ENCODE results near the gene ARHGAP40. TPM values are rescaled to one million over a fixed set of nuclear protein-coding genes. Genes with fewer than 3 reads are reported as not detected.

ARHGAP40 gene
- total and polyA plus RNA-seq, 7 experiments from 2014 or later: not detected

DNA sequence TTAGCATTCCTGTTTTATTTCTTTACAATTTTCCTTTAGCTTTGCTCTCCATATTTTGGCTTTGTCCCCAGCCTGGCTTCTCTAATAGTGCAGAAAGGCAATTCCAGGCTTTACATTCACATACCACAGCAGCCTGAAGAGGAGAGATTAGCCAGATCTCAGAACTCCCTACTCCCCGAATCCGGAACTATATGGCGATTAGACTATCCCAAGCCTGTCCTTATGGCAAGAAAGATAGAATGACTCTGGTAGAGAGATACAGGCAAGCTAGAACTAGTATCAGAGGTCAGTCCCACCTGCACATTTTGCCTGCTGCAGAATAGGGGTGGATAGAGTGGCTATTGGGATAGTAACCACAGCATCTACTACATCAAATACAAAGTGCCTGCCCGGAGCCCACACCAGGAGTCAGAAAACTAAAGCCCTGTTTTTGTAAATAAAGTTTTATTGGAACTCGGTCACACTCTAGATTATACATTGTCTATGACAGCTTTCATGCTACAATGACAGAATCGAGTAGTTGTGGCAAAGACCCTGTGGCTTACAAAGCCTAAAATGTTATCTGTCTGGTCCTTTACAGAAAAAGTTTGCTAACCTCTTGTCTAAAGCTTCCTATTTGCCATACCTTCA, 37.7 kb upstream of the ARHGAP40 start:
- CTCF ChIA-PET: no interaction called here
- no peak for ATAC-seq
- Histone ChIP-seq H3K4me3 (ENCODE audit: low read length) (no peak overlapping the region), H3K9me3 (ENCODE audit: control insufficient read depth in 2 of 3, low read length in 3 of 3) (no peaks in the 10 kb centered on the region), H3K36me3 (ENCODE audit: control insufficient read depth in 2 of 3, insufficient read depth in 3 of 3, low read length in 3 of 3) (peaks cover 5 to 79% (median 23%) of the 10 kb centered on the region in 3 experiments), H3K27ac (ENCODE audit: low read depth, low read length) (no peak overlapping the region), H3K27me3 (ENCODE audit: control insufficient read depth in 2 of 2, insufficient read depth in 2 of 2, low read length in 2 of 2) (no peaks in the 10 kb centered on the region), H3K4me1 (ENCODE audit: control insufficient read depth in 2 of 2, insufficient read depth in 2 of 2, low read length in 2 of 2) (no peaks in the 10 kb centered on the region)
- DNase-seq: no peak
- POLR2A ChIA-PET: no interaction called here
- intact Hi-C loops (cut with micrococcal nuclease): no loop called here
- Mint-ChIP-seq H3K4me1 (no peaks in the 10 kb centered on the region), H3K4me3 (no peak overlapping the region), H3K27ac (no peak overlapping the region), H3K9me3 (no peaks in the 10 kb centered on the region), H3K36me3 (peaks cover 9 to 44% (median 16%) of the 10 kb centered on the region in 5 donors), H3K27me3 (no peaks in the 10 kb centered on the region)

DNA sequence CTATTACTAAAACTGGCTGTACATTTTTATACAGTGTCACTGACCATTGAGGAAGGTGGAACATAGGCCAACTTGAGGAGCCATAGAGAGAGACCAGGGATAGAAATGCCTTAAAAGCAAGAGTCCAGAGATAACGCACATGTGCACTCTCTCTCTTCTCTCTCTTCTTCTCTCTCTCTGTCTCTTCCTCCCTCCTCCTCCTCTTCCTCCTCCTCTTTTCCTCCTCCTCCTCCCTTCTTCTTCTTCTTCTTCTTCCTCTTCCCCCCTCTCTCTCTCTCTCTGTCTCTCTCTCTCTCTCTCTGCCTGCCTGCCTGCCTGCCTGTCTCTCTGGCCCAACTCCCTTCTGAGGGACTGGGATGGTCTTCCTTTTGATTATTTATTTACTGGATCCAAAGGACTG, 36.9 kb upstream of the ARHGAP40 start:
- ATAC-seq (no peak), DNase-seq (no peak)
- Histone ChIP-seq H3K9me3 (ENCODE audit: control insufficient read depth in 2 of 3, low read length in 3 of 3) (no peaks in the 10 kb centered on the region), H3K4me3 (ENCODE audit: low read length) (no peak overlapping the region), H3K27ac (ENCODE audit: low read depth, low read length) (no peak overlapping the region), H3K27me3 (ENCODE audit: control insufficient read depth in 2 of 2, insufficient read depth in 2 of 2, low read length in 2 of 2) (no peaks in the 10 kb centered on the region), H3K4me1 (ENCODE audit: control insufficient read depth in 2 of 2, insufficient read depth in 2 of 2, low read length in 2 of 2) (no peaks in the 10 kb centered on the region), H3K36me3 (ENCODE audit: control insufficient read depth in 2 of 3, insufficient read depth in 3 of 3, low read length in 3 of 3) (peaks cover 5 to 79% (median 16%) of the 10 kb centered on the region in 3 experiments)
- Mint-ChIP-seq H3K4me3 (no peak overlapping the region), H3K4me1 (no peaks in the 10 kb centered on the region), H3K27me3 (no peaks in the 10 kb centered on the region), H3K9me3 (no peaks in the 10 kb centered on the region), H3K27ac (peak overlapping the region in 2 of 9 donors; percentile 24 to 62), H3K36me3 (peaks cover 5 to 37% (median 9%) of the 10 kb centered on the region in 5 donors)
- intact Hi-C loops (cut with micrococcal nuclease): no loop called here
- ChIA-PET CTCF (no interaction called here), POLR2A (no interaction called here)

DNA sequence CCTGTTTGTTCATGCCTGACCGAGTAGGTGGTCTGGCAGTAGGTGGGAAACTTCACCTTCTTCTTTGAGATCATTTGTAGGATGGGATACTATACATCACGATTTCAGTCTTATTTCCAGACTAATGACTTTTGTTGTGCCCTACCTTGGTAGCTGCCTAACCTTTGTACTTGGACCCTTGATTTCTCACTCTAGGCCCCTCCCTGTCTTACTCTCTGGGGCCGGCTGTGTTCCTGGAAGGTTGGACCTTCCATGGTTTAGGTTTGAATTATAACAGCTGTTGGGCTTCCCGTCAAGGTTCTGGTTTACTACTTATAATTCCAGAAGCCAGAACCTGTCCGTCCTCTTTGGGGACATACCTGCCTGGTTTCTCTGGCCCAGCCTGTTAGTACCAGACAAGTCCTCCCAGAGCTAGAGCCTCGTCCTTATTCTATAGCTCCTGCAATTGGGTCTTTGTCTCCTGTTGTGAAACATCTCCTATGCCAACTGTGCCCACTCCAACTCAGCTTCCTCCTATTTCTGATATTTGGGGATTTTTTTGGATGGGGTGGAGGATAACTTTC, 35.5 kb upstream of the ARHGAP40 start:
- H3K27me3 ChIP-seq (ENCODE audit: control insufficient read depth in 2 of 2, insufficient read depth in 2 of 2, low read length in 2 of 2): no peaks in the 10 kb centered on the region
- no peaks in the 10 kb centered on the region for H3K9me3 ChIP-seq (ENCODE audit: control insufficient read depth in 2 of 3, low read length in 3 of 3)
- intact Hi-C loops (cut with micrococcal nuclease): no loop called here
- POLR2A ChIA-PET: no interaction called here
- Mint-ChIP-seq H3K27ac (peak overlapping the region in 1 of 9 donors; percentile 13), H3K9me3 (peaks cover 0 to 2% (median 0%) of the 10 kb centered on the region in 11 donors), H3K4me3 (no peak overlapping the region), H3K36me3 (peaks cover 5 to 44% (median 8%) of the 10 kb centered on the region in 5 donors), H3K4me1 (no peaks in the 10 kb centered on the region), H3K27me3 (no peaks in the 10 kb centered on the region)
- DNase-seq (no peak), ATAC-seq (no peak)
- no peaks in the 10 kb centered on the region for H3K4me1 ChIP-seq (ENCODE audit: control insufficient read depth in 2 of 2, insufficient read depth in 2 of 2, low read length in 2 of 2)
- CTCF ChIA-PET: no interaction called here
- no peak overlapping the region for H3K27ac ChIP-seq (ENCODE audit: low read depth, low read length)
- H3K4me3 ChIP-seq (ENCODE audit: low read length): no peak overlapping the region
- peaks cover 5 to 84% (median 14%) of the 10 kb centered on the region in 3 experiments for H3K36me3 ChIP-seq (ENCODE audit: control insufficient read depth in 2 of 3, insufficient read depth in 3 of 3, low read length in 3 of 3)

DNA sequence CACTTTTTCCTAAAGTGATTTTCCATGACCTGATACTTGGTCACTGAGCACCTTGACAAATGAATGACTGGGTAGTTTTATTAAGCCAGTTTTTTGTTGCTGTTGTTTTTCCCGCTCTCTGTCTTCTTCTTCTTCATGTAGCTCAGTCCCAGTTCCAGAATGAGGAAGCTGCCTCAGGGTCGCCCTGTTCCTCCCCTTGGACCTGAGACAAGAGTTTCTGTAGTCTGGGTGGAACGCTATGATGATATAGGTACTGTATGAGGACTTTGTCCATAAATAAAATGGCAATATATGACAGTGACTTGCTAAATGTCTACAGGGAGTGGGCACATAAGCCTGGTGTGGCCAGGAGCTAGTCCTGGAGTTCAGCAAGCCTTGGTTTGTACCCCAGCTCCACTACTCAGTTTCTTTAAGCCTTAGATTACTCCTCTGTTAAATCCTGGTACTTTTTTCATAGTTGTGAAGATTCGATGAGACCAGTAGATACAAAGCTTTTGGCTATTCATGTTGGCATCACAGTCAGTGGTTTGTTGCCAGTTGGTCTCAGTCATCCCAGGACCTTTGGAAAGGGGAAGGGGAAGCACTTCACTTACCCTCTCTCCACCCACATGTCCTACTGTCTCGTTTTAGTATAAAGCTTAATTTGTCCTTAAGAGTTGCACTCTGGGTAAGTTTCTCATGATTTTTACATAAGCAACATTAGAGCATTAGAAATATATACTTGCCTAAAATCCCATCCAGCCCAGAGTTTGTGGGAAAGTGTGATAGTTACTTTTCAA, 31.7 kb upstream of the ARHGAP40 start:
- intact Hi-C loops (cut with micrococcal nuclease): no loop called here
- POLR2A ChIA-PET: no interaction called here
- no peaks in the 10 kb centered on the region for H3K27me3 ChIP-seq (ENCODE audit: control insufficient read depth in 2 of 2, insufficient read depth in 2 of 2, low read length in 2 of 2)
- peaks cover 12 to 82% (median 20%) of the 10 kb centered on the region in 3 experiments for H3K36me3 ChIP-seq (ENCODE audit: control insufficient read depth in 2 of 3, insufficient read depth in 3 of 3, low read length in 3 of 3)
- ATAC-seq (no peak), DNase-seq (no peak)
- Mint-ChIP-seq H3K27me3 (no peaks in the 10 kb centered on the region), H3K4me3 (no peak overlapping the region), H3K9me3 (peaks cover 0 to 2% (median 0%) of the 10 kb centered on the region in 11 donors), H3K4me1 (no peaks in the 10 kb centered on the region), H3K27ac (peak overlapping the region in 4 of 9 donors; percentile 2 to 53 (median 28)), H3K36me3 (peaks cover 8 to 43% (median 11%) of the 10 kb centered on the region in 5 donors)
- no peaks in the 10 kb centered on the region for H3K9me3 ChIP-seq (ENCODE audit: control insufficient read depth in 2 of 3, low read length in 3 of 3)
- H3K4me3 ChIP-seq (ENCODE audit: low read length): no peak overlapping the region
- H3K27ac ChIP-seq (ENCODE audit: low read depth, low read length): no peak overlapping the region
- CTCF ChIA-PET: interaction anchor here (0.7 kb wide), 1 partner anchor 158 kb away, joined by 3 read pairs; no protein-coding TSS in a partner anchor
- no peaks in the 10 kb centered on the region for H3K4me1 ChIP-seq (ENCODE audit: control insufficient read depth in 2 of 2, insufficient read depth in 2 of 2, low read length in 2 of 2)

DNA sequence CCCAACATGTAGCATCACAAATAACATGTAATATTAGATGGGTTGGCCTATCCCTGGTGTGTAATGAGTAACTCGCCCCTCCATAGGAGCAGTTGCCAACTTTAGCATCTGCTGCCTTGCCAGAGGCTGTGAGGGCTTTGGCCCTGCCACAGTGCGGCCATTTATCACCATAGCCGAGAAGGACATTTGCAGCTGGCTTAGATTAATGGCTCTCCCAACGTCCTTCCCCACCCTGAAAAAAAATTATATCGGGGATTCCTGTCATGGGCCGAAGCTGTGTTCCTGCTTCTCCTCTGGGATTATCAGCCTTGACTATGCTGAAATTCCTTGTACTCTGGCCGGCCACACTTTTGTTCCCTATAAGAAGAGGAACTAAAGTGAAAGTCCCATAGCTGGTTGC, 28.2 kb upstream of the ARHGAP40 start:
- CTCF ChIA-PET: no interaction called here
- H3K36me3 ChIP-seq (ENCODE audit: control insufficient read depth in 2 of 3, insufficient read depth in 3 of 3, low read length in 3 of 3): peaks cover 7 to 70% (median 18%) of the 10 kb centered on the region in 3 experiments
- Mint-ChIP-seq H3K4me1 (no peaks in the 10 kb centered on the region), H3K27me3 (no peaks in the 10 kb centered on the region), H3K4me3 (no peak overlapping the region), H3K9me3 (peaks cover 0 to 2% (median 0%) of the 10 kb centered on the region in 11 donors), H3K27ac (no peak overlapping the region), H3K36me3 (peaks cover 4 to 31% (median 11%) of the 10 kb centered on the region in 5 donors)
- H3K9me3 ChIP-seq (ENCODE audit: control insufficient read depth in 2 of 3, low read length in 3 of 3): no peaks in the 10 kb centered on the region
- no peak overlapping the region for H3K27ac ChIP-seq (ENCODE audit: low read depth, low read length)
- no peaks in the 10 kb centered on the region for H3K27me3 ChIP-seq (ENCODE audit: control insufficient read depth in 2 of 2, insufficient read depth in 2 of 2, low read length in 2 of 2)
- DNase-seq (no peak), ATAC-seq (no peak)
- POLR2A ChIA-PET: no interaction called here
- no peak overlapping the region for H3K4me3 ChIP-seq (ENCODE audit: low read length)
- H3K4me1 ChIP-seq (ENCODE audit: control insufficient read depth in 2 of 2, insufficient read depth in 2 of 2, low read length in 2 of 2): no peaks in the 10 kb centered on the region
- intact Hi-C loops (cut with micrococcal nuclease): no loop called here

DNA sequence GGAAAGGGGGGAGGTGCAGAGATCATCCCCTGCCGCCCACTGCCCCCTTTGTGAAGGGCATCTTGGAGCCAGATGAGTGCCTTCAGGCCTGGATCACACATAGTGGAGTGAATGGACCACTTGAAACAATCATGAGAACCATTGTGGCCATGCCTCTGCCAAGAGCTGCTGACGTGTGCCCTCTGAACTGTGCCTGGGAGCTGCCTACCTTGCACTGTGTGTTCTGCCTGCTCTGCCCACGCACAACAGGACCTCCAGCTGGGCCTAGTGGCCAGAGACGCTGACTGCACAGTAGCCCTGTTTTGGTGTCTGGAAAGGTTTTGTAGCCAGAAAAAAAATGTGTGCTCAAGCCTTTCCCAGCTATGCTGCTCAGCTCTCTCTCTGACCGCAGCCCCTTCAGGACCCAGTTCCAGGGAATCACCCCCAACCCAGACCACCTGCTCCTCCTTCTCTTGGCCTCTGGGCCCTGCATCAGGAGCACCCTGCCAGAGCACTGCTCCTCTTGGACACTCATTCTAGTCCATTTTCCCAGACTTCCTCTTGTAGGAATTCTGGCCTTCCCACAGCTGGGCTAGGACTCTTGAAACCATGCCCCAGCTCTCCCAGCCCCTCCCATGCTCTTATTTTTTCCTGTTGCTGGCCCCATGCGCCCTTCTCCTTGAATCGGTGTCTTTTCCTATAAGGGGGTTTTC, 22.2 kb upstream of the ARHGAP40 start:
- no peak overlapping the region for H3K4me3 Mint-ChIP-seq
- H3K27ac Mint-ChIP-seq: peak overlapping the region in 3 of 9 donors; percentile 51 to 54 (median 53)
- no peaks in the 10 kb centered on the region for H3K27me3 Mint-ChIP-seq
- CTCF ChIA-PET: no interaction called here
- no peak overlapping the region for H3K4me3 ChIP-seq (ENCODE audit: low read length)
- no peaks in the 10 kb centered on the region for H3K27me3 ChIP-seq (ENCODE audit: control insufficient read depth in 2 of 2, insufficient read depth in 2 of 2, low read length in 2 of 2)
- H3K9me3 ChIP-seq (ENCODE audit: control insufficient read depth in 2 of 3, low read length in 3 of 3): no peaks in the 10 kb centered on the region
- peaks cover 0 to 6% (median 0%) of the 10 kb centered on the region in 7 donors for H3K4me1 Mint-ChIP-seq
- peaks cover 3 to 26% (median 7%) of the 10 kb centered on the region in 3 experiments for H3K36me3 ChIP-seq (ENCODE audit: control insufficient read depth in 2 of 3, insufficient read depth in 3 of 3, low read length in 3 of 3)
- DNase-seq: no peak
- intact Hi-C loops (cut with micrococcal nuclease): no loop called here
- H3K4me1 ChIP-seq (ENCODE audit: control insufficient read depth in 2 of 2, insufficient read depth in 2 of 2, low read length in 2 of 2): no peaks in the 10 kb centered on the region
- POLR2A ChIA-PET: no interaction called here
- no peaks in the 10 kb centered on the region for H3K9me3 Mint-ChIP-seq
- ATAC-seq: no peak
- H3K27ac ChIP-seq (ENCODE audit: low read depth, low read length): no peak overlapping the region
- H3K36me3 Mint-ChIP-seq: peaks cover 2 to 10% (median 4%) of the 10 kb centered on the region in 5 donors

Measured in naive thymus-derived CD4-positive, alpha-beta T cell (primary cell).